Measurements from ENCODE around the gene ZNF550.
"Not testable (repeated sequence)": the region's sequence is repeated elsewhere in the genome, so short reads cannot be mapped to it uniquely, and the experiment has no call there.

Gene ZNF550

GRCh38 chr19:57527136-57527881, 32.4 kb downstream of the ZNF550 start, which contains the start of gene ZNF549:
ZNF549 (plus strand) TSS chr19:57527356; CDS start chr19:57527574, 218 bp downstream.
- peak; percentile 95 to 96 for DNase-seq

GRCh38 chr19:57518021-57518420, 41.6 kb downstream of the ZNF550 start:
- DNase-seq, result not testable (repeated sequence)

- DNase-seq, result no peak
Measured at GRCh38 chr19:57515255-57515654, 44.4 kb downstream of the ZNF550 start.

- no peak for DNase-seq
Measured at GRCh38 chr19:57512845-57513244, 46.8 kb downstream of the ZNF550 start.

- no peak for DNase-seq
Measured at GRCh38 chr19:57511484-57511883, 48.2 kb downstream of the ZNF550 start.

- DNase-seq, result no peak
Measured at GRCh38 chr19:57506163-57506562, 53.5 kb downstream of the ZNF550 start.

- not testable (repeated sequence) for DNase-seq
Measured at GRCh38 chr19:57500400-57500799, 59.3 kb downstream of the ZNF550 start.

GRCh38 chr19:57499680-57500395, 59.8 kb downstream of the ZNF550 start, which contains the start of gene ZNF773:
ZNF773 (plus strand) TSS chr19:57499938; CDS start chr19:57500081, 143 bp downstream.
- DNase-seq, result peak; percentile 95 to 96

- not testable (repeated sequence) for DNase-seq
Measured at GRCh38 chr19:57499332-57499679, 60.4 kb downstream of the ZNF550 start.

GRCh38 chr19:57488299-57488644, 71.4 kb downstream of the ZNF550 start:
- not testable (repeated sequence) for DNase-seq

GRCh38 chr19:57487477-57488298, 72.0 kb downstream of the ZNF550 start, which contains the start of gene ZNF419:
ZNF419 (plus strand) TSS chr19:57487750; CDS start chr19:57487951, 201 bp downstream.
- peak; percentile 87 to 97 for DNase-seq

Data from NCI-H1930 (cell line).